ENCODE measurements around the gene GLMP. TPM values are rescaled to one million over a fixed set of nuclear protein-coding genes. Genes with fewer than 3 reads are reported as not detected.

The GLMP gene
- total and polyA plus RNA-seq, 2 of the 13 experiments (the other 11 are each of a cell fraction or from before 2014, with no cell fraction given), result 44.6 to 75.8 TPM

GRCh38 chr1:156338180-156338976 is 42.9 kb upstream of the GLMP start, which contains the start of the genes CCT3 and TSACC (continued):
- TF ChIP-seq HIC2 (CRISPR knock-in tag; IDR thresholded peaks at IDR 0.05; ENCODE audit: low read depth), result no peak
- peak; percentile 83 for TF ChIP-seq SPEN (CRISPR knock-in tag; IDR thresholded peaks at IDR 0.05; ENCODE audit: low read depth)
- no peak for TF ChIP-seq SMAD9 (CRISPR knock-in tag; IDR thresholded peaks at IDR 0.05)
- no peak for TF ChIP-seq TSC22D2 (CRISPR knock-in tag; IDR thresholded peaks at IDR 0.05; ENCODE audit: borderline replicate concordance)
- no peak for TF ChIP-seq CTCF (CRISPR knock-in tag; IDR thresholded peaks at IDR 0.05)
- peak; percentile 100 for TF ChIP-seq SP2 (CRISPR knock-in tag; IDR thresholded peaks at IDR 0.05)
- no peak for TF ChIP-seq THYN1 (CRISPR knock-in tag; IDR thresholded peaks at IDR 0.05; ENCODE audit: borderline replicate concordance, low read depth)
- peak; percentile 70; the same call in 1 of the 2 replicates for TF ChIP-seq BORCS8-MEF2B (CRISPR knock-in tag; IDR thresholded peaks at IDR 0.05)
- TF ChIP-seq ZNF224 (CRISPR knock-in tag; IDR thresholded peaks at IDR 0.05), result peak; percentile 37; the same call in 1 of the 2 replicates
- TF ChIP-seq YY1 (IDR thresholded peaks at IDR 0.05; ENCODE audit: insufficient read depth, insufficient replicate concordance, low read depth, low read length), result peak; percentile 87
- TF ChIP-seq IKZF1 (IDR thresholded peaks at IDR 0.05), result no peak
- no peak for TF ChIP-seq ZNF780A (CRISPR knock-in tag; IDR thresholded peaks at IDR 0.05)
- 0 out of 2 replicates have a peak, but pooled peaks have one; percentile 6 for TF ChIP-seq PATZ1 (CRISPR knock-in tag; IDR thresholded peaks at IDR 0.05)
- TF ChIP-seq RAD51 (IDR thresholded peaks at IDR 0.05; ENCODE audit: borderline replicate concordance), result no peak
- no peak for TF ChIP-seq KDM1A (CRISPR knock-in tag; IDR thresholded peaks at IDR 0.05)
- no peak for TF ChIP-seq ZNF891 (CRISPR knock-in tag; IDR thresholded peaks at IDR 0.05)
- TF ChIP-seq GATAD1 (CRISPR knock-in tag; IDR thresholded peaks at IDR 0.05), result peak; percentile 77
- no peak for TF ChIP-seq ZNF468 (CRISPR knock-in tag; IDR thresholded peaks at IDR 0.05)
- 0 out of 2 replicates have a peak, but pooled peaks have one; percentile 50 for TF ChIP-seq CSRNP1 (CRISPR knock-in tag; IDR thresholded peaks at IDR 0.05)
- no peak for TF ChIP-seq ZBTB39 (CRISPR knock-in tag; IDR thresholded peaks at IDR 0.05)
